Measurements from ENCODE around the gene IFT172.
"Not testable (repeated sequence)": the region's sequence is repeated elsewhere in the genome, so short reads cannot be mapped to it uniquely, and the experiment has no call there.

Gene IFT172

GRCh38 chr2:27489498-27490397, at the start of gene IFT172:
IFT172 (minus strand) TSS chr2:27489743; CDS start chr2:27489653, 90 bp downstream.
- Histone ChIP-seq H3K9ac (ENCODE audit: low read length) (peak within 1 kb of the TSS; percentile 77), H3K27ac (ENCODE audit: low read depth, low read length) (peak within 1 kb of the TSS; percentile 84), H3K36me3 (ENCODE audit: insufficient read depth, low read length) (peaks cover 8% of the 10 kb centered on the region), H3K9me3 (ENCODE audit: low read length) (no peaks in the 10 kb centered on the region), H3K4me3 (ENCODE audit: low read depth in 1 of 2, low read length in 2 of 2) (peak within 1 kb of the TSS; percentile 73 to 99), H3K27me3 (ENCODE audit: control insufficient read depth in 1 of 2, insufficient read depth in 2 of 2, low read length in 2 of 2) (peaks cover 0 to 4% of the 10 kb centered on the region in 2 donors), H3K4me1 (ENCODE audit: insufficient read depth, low read length) (peaks cover 15% of the 10 kb centered on the region)

DNA sequence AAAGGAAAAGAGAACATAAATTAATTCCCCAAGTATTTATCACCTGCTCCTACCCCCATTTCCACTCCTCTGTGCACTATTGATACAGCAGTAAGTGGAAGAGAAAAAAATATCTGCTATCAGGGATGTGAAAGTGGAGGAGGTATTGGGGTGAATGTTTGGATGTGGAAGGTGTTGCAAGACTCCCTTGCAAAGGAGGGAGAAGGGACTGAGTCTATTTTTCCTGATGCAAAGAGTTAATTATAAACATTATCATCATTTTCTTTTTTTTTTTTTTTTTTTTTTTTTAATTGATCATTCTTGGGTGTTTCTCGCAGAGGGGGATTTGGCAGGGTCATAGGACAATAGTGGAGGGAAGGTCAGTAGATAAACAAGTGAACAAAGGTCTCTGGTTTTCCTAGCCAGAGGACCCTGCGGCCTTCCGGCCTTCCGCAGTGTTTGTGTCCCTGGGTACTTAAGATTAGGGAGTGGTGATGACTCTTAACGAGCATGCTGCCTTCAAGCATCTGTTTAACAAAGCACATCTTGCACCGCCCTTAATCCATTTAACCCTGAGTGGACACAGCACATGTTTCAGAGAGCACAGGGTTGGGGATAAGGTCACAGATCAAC, 49.4 kb upstream of the IFT172 start:
- H3K4me3 ChIP-seq (ENCODE audit: low read depth in 1 of 2, low read length in 2 of 2); H3K9me3 ChIP-seq (ENCODE audit: low read length); H3K4me1 ChIP-seq (ENCODE audit: insufficient read depth, low read length); H3K36me3 ChIP-seq (ENCODE audit: insufficient read depth, low read length); H3K27me3 ChIP-seq (ENCODE audit: control insufficient read depth in 1 of 2, insufficient read depth in 2 of 2, low read length in 2 of 2); H3K27ac ChIP-seq (ENCODE audit: low read depth, low read length); H3K9ac ChIP-seq (ENCODE audit: low read length): not testable (repeated sequence)

DNA sequence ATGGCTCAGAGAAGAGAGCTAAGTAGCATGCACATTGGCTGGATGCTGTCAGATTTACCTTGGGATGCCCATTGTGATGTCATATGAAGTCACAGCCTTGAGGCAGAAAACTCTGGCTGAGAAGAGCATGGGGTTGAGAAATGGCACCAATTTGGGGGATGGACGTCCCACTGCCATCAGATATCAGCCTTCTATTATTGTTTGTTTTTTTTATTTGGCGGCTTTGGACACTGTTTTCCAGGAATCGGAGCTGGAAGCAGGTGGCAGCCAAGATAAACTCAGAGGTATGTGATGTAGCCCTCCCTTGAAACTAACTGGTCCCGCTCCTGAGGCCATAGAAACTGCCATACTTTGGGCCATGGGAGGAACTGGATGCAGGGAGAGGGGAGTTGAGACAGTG, 47.7 kb upstream of the IFT172 start:
- no peaks in the 10 kb centered on the region for H3K36me3 ChIP-seq (ENCODE audit: insufficient read depth, low read length)
- H3K27me3 ChIP-seq (ENCODE audit: control insufficient read depth in 1 of 2, insufficient read depth in 2 of 2, low read length in 2 of 2): no peaks in the 10 kb centered on the region
- no peaks in the 10 kb centered on the region for H3K4me1 ChIP-seq (ENCODE audit: insufficient read depth, low read length)
- H3K9ac ChIP-seq (ENCODE audit: low read length): no peak overlapping the region
- H3K27ac ChIP-seq (ENCODE audit: low read depth, low read length): no peak overlapping the region
- no peak overlapping the region for H3K4me3 ChIP-seq (ENCODE audit: low read depth in 1 of 2, low read length in 2 of 2)
- no peaks in the 10 kb centered on the region for H3K9me3 ChIP-seq (ENCODE audit: low read length)

DNA sequence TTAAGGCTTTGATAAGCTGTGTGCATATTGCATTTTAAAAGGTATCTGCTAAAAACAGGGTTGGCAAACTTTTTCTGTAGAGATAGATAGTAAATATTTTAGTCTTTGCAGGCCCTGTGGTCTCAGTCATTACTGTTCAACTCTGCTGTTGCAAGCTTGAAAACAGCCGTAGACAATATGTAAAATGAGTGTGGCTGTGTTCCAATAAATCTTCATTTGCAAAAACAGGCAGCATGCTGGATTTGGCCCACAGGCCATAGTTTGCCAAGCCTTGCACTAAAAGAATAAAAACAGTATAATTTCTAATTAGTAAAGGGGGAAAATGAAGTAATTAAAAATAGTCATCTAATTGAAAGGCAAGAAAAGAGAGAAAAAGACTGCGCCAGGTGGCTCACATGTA, 42.4 kb upstream of the IFT172 start:
- H3K4me3 ChIP-seq (ENCODE audit: low read depth in 1 of 2, low read length in 2 of 2): no peak overlapping the region
- H3K27ac ChIP-seq (ENCODE audit: low read depth, low read length): no peak overlapping the region
- H3K4me1 ChIP-seq (ENCODE audit: insufficient read depth, low read length): no peaks in the 10 kb centered on the region
- no peaks in the 10 kb centered on the region for H3K27me3 ChIP-seq (ENCODE audit: control insufficient read depth in 1 of 2, insufficient read depth in 2 of 2, low read length in 2 of 2)
- H3K9me3 ChIP-seq (ENCODE audit: low read length): no peaks in the 10 kb centered on the region
- H3K9ac ChIP-seq (ENCODE audit: low read length): no peak overlapping the region
- H3K36me3 ChIP-seq (ENCODE audit: insufficient read depth, low read length): no peaks in the 10 kb centered on the region

GRCh38 chr2:27527182-27527581, 37.6 kb upstream of the IFT172 start:
- H3K27me3 ChIP-seq (ENCODE audit: control insufficient read depth in 1 of 2, insufficient read depth in 2 of 2, low read length in 2 of 2): no peaks in the 10 kb centered on the region
- no peaks in the 10 kb centered on the region for H3K36me3 ChIP-seq (ENCODE audit: insufficient read depth, low read length)
- no peak overlapping the region for H3K9ac ChIP-seq (ENCODE audit: low read length)
- H3K4me1 ChIP-seq (ENCODE audit: insufficient read depth, low read length): no peaks in the 10 kb centered on the region
- no peak overlapping the region for H3K4me3 ChIP-seq (ENCODE audit: low read depth in 1 of 2, low read length in 2 of 2)
- H3K9me3 ChIP-seq (ENCODE audit: low read length): no peaks in the 10 kb centered on the region
- H3K27ac ChIP-seq (ENCODE audit: low read depth, low read length): no peak overlapping the region

DNA sequence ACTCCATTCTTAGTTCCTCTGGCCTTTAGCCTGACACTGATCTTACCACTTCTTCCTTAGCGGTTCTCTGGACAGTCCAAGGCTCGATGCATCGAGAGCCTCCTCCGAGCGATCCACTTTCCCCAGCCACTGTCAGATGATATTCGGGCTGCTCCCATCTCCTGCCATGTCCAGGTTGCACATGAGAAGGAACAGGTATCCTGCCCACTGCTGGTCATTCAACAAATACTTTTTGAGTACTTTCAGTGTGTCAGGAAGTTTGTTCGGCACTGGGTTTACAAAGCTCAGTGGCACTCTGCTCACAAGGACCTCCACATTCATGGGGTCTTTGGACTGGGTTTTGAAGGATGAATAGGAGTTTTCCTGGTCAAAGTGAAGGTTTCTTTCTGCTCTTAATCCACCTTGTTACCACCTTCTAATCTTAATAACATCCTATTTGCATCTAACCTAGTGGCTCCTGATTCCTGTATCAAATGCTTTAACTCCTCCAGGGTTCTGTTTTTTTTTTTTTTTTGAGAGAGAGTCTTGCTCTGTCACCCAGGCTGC, 32.9 kb upstream of the IFT172 start:
- Histone ChIP-seq H3K27me3 (ENCODE audit: control insufficient read depth in 1 of 2, insufficient read depth in 2 of 2, low read length in 2 of 2) (no peaks in the 10 kb centered on the region), H3K9me3 (ENCODE audit: low read length) (no peaks in the 10 kb centered on the region), H3K4me1 (ENCODE audit: insufficient read depth, low read length) (no peaks in the 10 kb centered on the region), H3K27ac (ENCODE audit: low read depth, low read length) (no peak overlapping the region), H3K4me3 (ENCODE audit: low read depth in 1 of 2, low read length in 2 of 2) (no peak overlapping the region), H3K9ac (ENCODE audit: low read length) (no peak overlapping the region), H3K36me3 (ENCODE audit: insufficient read depth, low read length) (no peaks in the 10 kb centered on the region)

- no peaks in the 10 kb centered on the region for H3K27me3 ChIP-seq (ENCODE audit: control insufficient read depth in 1 of 2, insufficient read depth in 2 of 2, low read length in 2 of 2)
- H3K4me1 ChIP-seq (ENCODE audit: insufficient read depth, low read length): no peaks in the 10 kb centered on the region
- no peaks in the 10 kb centered on the region for H3K36me3 ChIP-seq (ENCODE audit: insufficient read depth, low read length)
- H3K9ac ChIP-seq (ENCODE audit: low read length): no peak overlapping the region
- H3K4me3 ChIP-seq (ENCODE audit: low read depth in 1 of 2, low read length in 2 of 2): no peak overlapping the region
- H3K27ac ChIP-seq (ENCODE audit: low read depth, low read length): no peak overlapping the region
- H3K9me3 ChIP-seq (ENCODE audit: low read length): no peaks in the 10 kb centered on the region
These were observed 30.8 kb upstream of the IFT172 start for GRCh38 chr2:27520316-27520715.

DNA sequence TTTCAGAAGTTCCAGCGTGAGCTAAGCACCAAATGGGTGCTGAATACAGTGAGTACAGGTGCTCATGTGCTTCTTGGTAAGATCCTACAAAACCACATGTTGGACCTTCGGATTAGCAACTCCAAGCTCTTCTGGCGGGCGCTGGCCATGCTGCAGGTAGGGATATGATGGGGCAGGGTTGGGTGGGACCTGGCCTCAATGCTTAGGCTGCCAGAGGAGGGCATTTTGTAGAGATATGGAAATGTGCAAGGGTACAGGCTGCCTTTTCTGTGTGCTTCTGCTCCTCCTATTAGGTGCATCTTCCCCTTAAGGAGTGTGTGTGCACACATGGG, 29.2 kb upstream of the IFT172 start:
- Histone ChIP-seq H3K4me3 (ENCODE audit: low read depth in 1 of 2, low read length in 2 of 2) (no peak overlapping the region), H3K4me1 (ENCODE audit: insufficient read depth, low read length) (no peaks in the 10 kb centered on the region), H3K9me3 (ENCODE audit: low read length) (no peaks in the 10 kb centered on the region), H3K27me3 (ENCODE audit: control insufficient read depth in 1 of 2, insufficient read depth in 2 of 2, low read length in 2 of 2) (no peaks in the 10 kb centered on the region), H3K36me3 (ENCODE audit: insufficient read depth, low read length) (no peaks in the 10 kb centered on the region), H3K27ac (ENCODE audit: low read depth, low read length) (no peak overlapping the region), H3K9ac (ENCODE audit: low read length) (no peak overlapping the region)

DNA sequence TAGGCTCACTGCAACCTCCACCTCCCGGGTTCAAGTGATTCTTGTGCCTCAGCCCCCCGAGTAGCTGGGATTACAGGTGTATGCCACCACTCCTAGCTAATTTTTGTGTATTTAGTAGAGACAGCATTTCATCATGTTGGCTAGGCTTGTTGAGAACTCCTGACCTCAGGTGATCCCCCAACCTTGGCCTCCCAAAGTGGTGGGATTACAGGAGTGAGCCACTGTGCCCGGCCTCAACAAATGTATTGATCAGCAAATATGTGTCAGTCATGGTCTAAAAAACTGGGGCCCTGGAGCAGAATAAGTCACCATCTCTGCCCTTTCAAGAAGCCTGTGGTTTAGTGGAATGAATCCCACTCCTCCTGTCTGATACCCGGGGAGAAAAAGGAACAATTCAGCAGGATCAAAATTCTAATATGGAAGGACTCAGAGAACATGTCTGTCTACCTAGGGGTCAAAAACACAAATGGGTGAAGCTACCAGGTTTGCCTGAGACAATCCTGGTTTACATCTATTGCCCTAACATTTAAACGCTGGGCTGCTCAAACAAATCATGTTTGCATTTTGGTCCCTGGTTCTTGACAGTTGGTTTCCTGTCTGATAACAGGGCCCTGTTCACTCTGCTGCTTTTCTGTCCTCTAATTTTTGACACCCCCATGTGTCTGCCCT, 28.7 kb upstream of the IFT172 start:
- H3K9ac ChIP-seq (ENCODE audit: low read length): no peak overlapping the region
- H3K36me3 ChIP-seq (ENCODE audit: insufficient read depth, low read length): no peaks in the 10 kb centered on the region
- H3K27ac ChIP-seq (ENCODE audit: low read depth, low read length): no peak overlapping the region
- H3K4me3 ChIP-seq (ENCODE audit: low read depth in 1 of 2, low read length in 2 of 2): no peak overlapping the region
- no peaks in the 10 kb centered on the region for H3K4me1 ChIP-seq (ENCODE audit: insufficient read depth, low read length)
- H3K9me3 ChIP-seq (ENCODE audit: low read length): no peaks in the 10 kb centered on the region
- no peaks in the 10 kb centered on the region for H3K27me3 ChIP-seq (ENCODE audit: control insufficient read depth in 1 of 2, insufficient read depth in 2 of 2, low read length in 2 of 2)

GRCh38 chr2:27509326-27509725, 19.8 kb upstream of the IFT172 start:
- H3K27ac ChIP-seq (ENCODE audit: low read depth, low read length): no peak overlapping the region
- no peaks in the 10 kb centered on the region for H3K36me3 ChIP-seq (ENCODE audit: insufficient read depth, low read length)
- H3K4me1 ChIP-seq (ENCODE audit: insufficient read depth, low read length): no peaks in the 10 kb centered on the region
- no peaks in the 10 kb centered on the region for H3K27me3 ChIP-seq (ENCODE audit: control insufficient read depth in 1 of 2, insufficient read depth in 2 of 2, low read length in 2 of 2)
- H3K9me3 ChIP-seq (ENCODE audit: low read length): no peaks in the 10 kb centered on the region
- H3K9ac ChIP-seq (ENCODE audit: low read length): no peak overlapping the region
- H3K4me3 ChIP-seq (ENCODE audit: low read depth in 1 of 2, low read length in 2 of 2): no peak overlapping the region

DNA sequence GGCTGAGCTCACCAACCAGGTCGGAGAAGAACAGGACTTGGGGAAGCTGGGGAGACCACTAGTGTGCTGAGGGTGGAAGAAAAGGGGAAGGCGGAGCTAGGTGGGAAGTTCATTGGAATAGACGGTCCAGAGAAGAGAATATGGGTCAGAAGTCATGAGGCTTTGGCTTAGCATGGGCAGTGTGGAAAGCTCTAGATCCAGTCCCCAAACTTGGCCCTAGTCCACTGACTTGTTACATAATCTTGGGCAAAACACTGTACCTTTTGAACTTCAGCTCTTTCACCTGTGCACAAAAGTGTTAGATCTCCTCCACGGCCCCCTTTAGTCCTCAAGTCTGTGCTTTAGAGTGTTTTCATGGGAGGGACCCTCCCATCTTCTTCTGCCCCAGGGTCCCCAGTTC, 17.8 kb upstream of the IFT172 start:
- no peak overlapping the region for H3K9ac ChIP-seq (ENCODE audit: low read length)
- no peak overlapping the region for H3K27ac ChIP-seq (ENCODE audit: low read depth, low read length)

More for the DNA sequence above, 17.8 kb upstream of the IFT172 start:
- H3K9me3 ChIP-seq (ENCODE audit: low read length): no peaks in the 10 kb centered on the region
- no peaks in the 10 kb centered on the region for H3K36me3 ChIP-seq (ENCODE audit: insufficient read depth, low read length)
- no peaks in the 10 kb centered on the region for H3K4me1 ChIP-seq (ENCODE audit: insufficient read depth, low read length)
- no peak overlapping the region for H3K4me3 ChIP-seq (ENCODE audit: low read depth in 1 of 2, low read length in 2 of 2)
- no peaks in the 10 kb centered on the region for H3K27me3 ChIP-seq (ENCODE audit: control insufficient read depth in 1 of 2, insufficient read depth in 2 of 2, low read length in 2 of 2)
